DOHH2 (cell line): ENCODE data around the gene QKI.
"Not testable (repeated sequence)": the region's sequence is repeated elsewhere in the genome, so short reads cannot be mapped to it uniquely, and the experiment has no call there.

ENCODE experiments used
- H3F3A ChIP-seq: fragments of 200-600 bp; sonication (generic), shearing (Covaris generic); 2 replicates; pipeline ENCODE4 v1.6.0; 2016; ENCODE audit warnings: antibody characterized with exemption, mild to moderate bottlenecking; ENCODE audit not compliant: control insufficient read depth, insufficient read depth
- H3K27ac ChIP-seq: fragments of 200-600 bp; sonication (generic); 2 replicates; pipeline ENCODE4 v1.5.1; 2014; ENCODE audit warnings: low read depth, mild to moderate bottlenecking, low read length, moderate library complexity
- H3K27me3 ChIP-seq: fragments of 200-600 bp; sonication (generic); 2 replicates; pipeline ENCODE4 v1.6.1; 2014; ENCODE audit warnings: mild to moderate bottlenecking, low read length, mixed read lengths; ENCODE audit not compliant: control insufficient read depth
- H3K36me3 ChIP-seq: fragments of 200-600 bp; sonication (generic); 2 replicates; pipeline ENCODE4 v1.6.1; 2014; ENCODE audit warnings: mild to moderate bottlenecking, low read length, moderate library complexity, mixed read lengths; ENCODE audit not compliant: control insufficient read depth
- H3K4me1 ChIP-seq: fragments of 200-600 bp; sonication (generic); 2 replicates; pipeline ENCODE4 v1.6.1; 2014; ENCODE audit warnings: mild to moderate bottlenecking, low read length, mixed read lengths; ENCODE audit not compliant: control insufficient read depth
- H3K4me2 ChIP-seq: fragments of 200-600 bp; sonication (generic); 2 replicates; pipeline ENCODE4 v1.6.0; 2014; ENCODE audit warnings: mild to moderate bottlenecking, low read length, moderate library complexity
- H3K4me3 ChIP-seq: fragments of 200-600 bp; sonication (generic); 2 replicates; pipeline ENCODE4 v1.5.1; 2014; ENCODE audit warnings: mild to moderate bottlenecking, low read length, mixed read lengths
- H3K79me2 ChIP-seq: fragments of 200-600 bp; sonication (generic); 2 replicates; pipeline ENCODE4 v1.6.1; 2014; ENCODE audit warnings: mild to moderate bottlenecking, low read length, mixed read lengths; ENCODE audit not compliant: control insufficient read depth
- H3K9me2 ChIP-seq: fragments of 200-600 bp; sonication (generic); replicated peaks from 2 replicates; pipeline ENCODE4 v1.6.1; 2014; ENCODE audit warnings: mild to moderate bottlenecking, low read length, mixed read lengths; ENCODE audit not compliant: control insufficient read depth
- H3K9me3 ChIP-seq: fragments of 200-600 bp; sonication (generic); 2 replicates; pipeline ENCODE4 v1.6.1; 2014; ENCODE audit warnings: antibody characterized with exemption, low read length, mixed read lengths; ENCODE audit not compliant: control insufficient read depth, insufficient read depth
- H4K20me1 ChIP-seq: fragments of 200-600 bp; sonication (generic); 2 replicates; pipeline ENCODE4 v1.6.0; 2014; ENCODE audit warnings: low read depth, mild to moderate bottlenecking, antibody characterized with exemption, low read length, moderate library complexity; ENCODE audit not compliant: control insufficient read depth, insufficient read depth
- EZH2phosphoT487 ChIP-seq: fragments of 200-600 bp; sonication (generic); IDR thresholded peaks from 2 replicates; pipeline ENCODE4 v1.6.1; 2017; ENCODE audit warnings: borderline replicate concordance, mild to moderate bottlenecking, antibody characterized with exemption, low read length, moderate library complexity, mixed read lengths
- TF ChIP-seq, protein P1 (sequence below): fragments of 200-600 bp; sonication (generic); IDR thresholded peaks from one replicate; pipeline ENCODE4 v1.5.1; 2014; ENCODE audit warnings: antibody characterized with exemption, mild to moderate bottlenecking, low read depth, low read length; ENCODE audit not compliant: poor library complexity, severe bottlenecking

Gene QKI

DNA sequence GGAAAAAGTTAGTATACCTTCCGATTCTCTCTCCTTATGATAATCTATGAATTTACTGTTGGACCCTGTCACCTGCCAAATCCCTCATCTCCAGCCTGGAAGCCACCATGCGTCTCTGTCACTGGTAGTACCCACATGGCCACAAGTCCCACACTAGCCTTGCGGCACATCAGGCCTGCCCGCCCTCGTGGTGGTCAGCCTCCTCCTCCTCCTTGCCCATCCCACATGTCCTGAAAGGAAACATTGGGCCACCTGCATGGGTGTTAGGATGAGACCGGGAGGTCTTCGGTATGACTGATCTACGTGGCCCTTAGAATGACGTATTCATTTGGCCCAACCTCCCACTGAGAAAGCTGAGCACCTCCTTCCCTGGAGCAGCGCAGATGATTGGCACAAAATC, 37.0 kb upstream of the QKI start:
- Histone ChIP-seq H3K9me2 (no peaks in the 10 kb centered on the region), H3K4me1 (no peaks in the 10 kb centered on the region), H4K20me1 (no peaks in the 10 kb centered on the region), H3K79me2 (no peaks in the 10 kb centered on the region), H3K27ac (no peak overlapping the region), H3K27me3 (no peaks in the 10 kb centered on the region), H3K4me3 (no peak overlapping the region), H3K9me3 (no peaks in the 10 kb centered on the region), H3F3A (no peaks in the 10 kb centered on the region), H3K4me2 (no peak overlapping the region), H3K36me3 (no peaks in the 10 kb centered on the region)
- TF ChIP-seq, protein P1, sequence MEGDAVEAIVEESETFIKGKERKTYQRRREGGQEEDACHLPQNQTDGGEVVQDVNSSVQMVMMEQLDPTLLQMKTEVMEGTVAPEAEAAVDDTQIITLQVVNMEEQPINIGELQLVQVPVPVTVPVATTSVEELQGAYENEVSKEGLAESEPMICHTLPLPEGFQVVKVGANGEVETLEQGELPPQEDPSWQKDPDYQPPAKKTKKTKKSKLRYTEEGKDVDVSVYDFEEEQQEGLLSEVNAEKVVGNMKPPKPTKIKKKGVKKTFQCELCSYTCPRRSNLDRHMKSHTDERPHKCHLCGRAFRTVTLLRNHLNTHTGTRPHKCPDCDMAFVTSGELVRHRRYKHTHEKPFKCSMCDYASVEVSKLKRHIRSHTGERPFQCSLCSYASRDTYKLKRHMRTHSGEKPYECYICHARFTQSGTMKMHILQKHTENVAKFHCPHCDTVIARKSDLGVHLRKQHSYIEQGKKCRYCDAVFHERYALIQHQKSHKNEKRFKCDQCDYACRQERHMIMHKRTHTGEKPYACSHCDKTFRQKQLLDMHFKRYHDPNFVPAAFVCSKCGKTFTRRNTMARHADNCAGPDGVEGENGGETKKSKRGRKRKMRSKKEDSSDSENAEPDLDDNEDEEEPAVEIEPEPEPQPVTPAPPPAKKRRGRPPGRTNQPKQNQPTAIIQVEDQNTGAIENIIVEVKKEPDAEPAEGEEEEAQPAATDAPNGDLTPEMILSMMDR, result no peak
- no peak for TF ChIP-seq EZH2phosphoT487

DNA sequence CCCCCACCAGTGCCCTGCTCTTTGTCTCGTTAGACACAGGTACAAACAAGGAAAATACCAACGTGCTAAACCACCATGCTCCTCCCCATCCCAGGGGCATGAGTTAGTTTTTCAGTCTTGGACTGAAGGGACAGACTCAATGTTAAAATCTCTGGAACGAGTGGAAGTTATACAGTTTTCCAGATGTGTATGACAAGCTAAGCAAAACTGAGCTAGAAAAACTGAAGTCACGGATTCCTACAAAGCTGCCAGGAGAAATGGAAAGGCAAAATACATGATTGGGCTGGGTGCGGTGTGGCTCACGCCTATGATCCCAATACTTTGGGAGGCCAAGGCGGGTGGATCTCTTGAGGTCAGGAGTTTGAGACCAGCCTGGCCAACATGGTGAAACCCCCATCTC, 34.3 kb upstream of the QKI start:
- no peaks in the 10 kb centered on the region for H3K36me3 ChIP-seq
- no peaks in the 10 kb centered on the region for H4K20me1 ChIP-seq
- no peak overlapping the region for H3K4me3 ChIP-seq
- H3K27me3 ChIP-seq, result no peaks in the 10 kb centered on the region
- no peaks in the 10 kb centered on the region for H3K9me3 ChIP-seq
- no peaks in the 10 kb centered on the region for H3K79me2 ChIP-seq
- TF ChIP-seq EZH2phosphoT487, result no peak
- TF ChIP-seq, protein P1, result no peak
- no peaks in the 10 kb centered on the region for H3K9me2 ChIP-seq
- H3K27ac ChIP-seq, result no peak overlapping the region
- no peak overlapping the region for H3K4me2 ChIP-seq
- no peaks in the 10 kb centered on the region for H3F3A ChIP-seq
- no peaks in the 10 kb centered on the region for H3K4me1 ChIP-seq

DNA sequence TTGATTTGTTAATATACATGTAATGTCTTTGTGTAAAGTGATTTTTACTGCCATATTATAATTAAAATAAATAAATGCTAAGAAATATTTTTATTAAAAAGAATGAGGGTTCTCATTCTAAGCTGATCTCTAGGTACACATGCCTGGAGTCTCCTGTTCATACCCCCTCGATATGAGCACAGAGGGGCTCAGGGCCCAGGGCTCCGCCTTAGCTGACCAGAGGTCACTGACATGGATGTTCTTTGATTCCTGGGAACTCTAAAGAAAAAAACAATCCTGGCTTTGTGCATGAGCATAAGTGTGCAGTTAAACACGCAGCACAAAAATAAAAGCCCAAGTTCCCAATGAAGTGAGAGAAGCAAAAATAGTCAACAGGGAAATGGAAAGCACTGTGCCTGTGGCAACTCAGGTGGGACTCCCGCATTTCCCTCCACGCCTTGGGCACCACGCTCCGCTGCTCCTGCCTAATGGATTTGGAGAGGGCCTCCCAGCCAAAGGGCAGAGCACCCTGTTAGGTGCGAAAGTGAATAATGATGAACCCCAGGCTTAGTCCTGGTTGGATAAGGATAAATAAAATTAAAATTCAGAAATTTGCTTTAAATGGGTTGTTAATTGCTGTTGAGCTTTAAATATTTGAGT, 33.3 kb upstream of the QKI start:
- H3K36me3 ChIP-seq, result no peaks in the 10 kb centered on the region
- no peaks in the 10 kb centered on the region for H3K9me2 ChIP-seq
- no peak overlapping the region for H3K27ac ChIP-seq
- no peak overlapping the region for H3K4me2 ChIP-seq
- H3K27me3 ChIP-seq, result no peaks in the 10 kb centered on the region
- TF ChIP-seq, protein P1, result no peak
- no peak for TF ChIP-seq EZH2phosphoT487
- no peaks in the 10 kb centered on the region for H4K20me1 ChIP-seq
- no peaks in the 10 kb centered on the region for H3F3A ChIP-seq
- H3K4me3 ChIP-seq, result no peak overlapping the region
- no peaks in the 10 kb centered on the region for H3K4me1 ChIP-seq
- H3K79me2 ChIP-seq, result no peaks in the 10 kb centered on the region
- no peaks in the 10 kb centered on the region for H3K9me3 ChIP-seq

DNA sequence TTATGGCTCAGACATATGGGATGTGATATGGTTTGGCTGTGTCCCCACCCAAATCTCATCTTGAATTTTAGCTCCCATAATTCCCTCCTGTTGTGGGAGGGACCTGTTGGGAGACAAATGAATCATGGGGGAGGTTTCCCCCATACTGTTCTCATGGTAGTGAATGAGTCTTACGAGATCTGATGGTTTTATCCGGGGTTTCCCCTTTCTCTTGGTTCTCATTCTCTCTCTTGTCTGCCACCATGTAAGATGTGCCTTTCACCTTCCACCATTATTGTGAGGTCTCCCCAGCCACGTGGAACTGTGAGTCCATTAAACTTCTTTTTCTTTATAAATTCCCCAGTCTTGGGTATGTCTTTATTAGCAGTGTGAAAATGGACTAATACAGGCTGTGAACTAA, 31.1 kb upstream of the QKI start:
- H3K9me2 ChIP-seq, H3K79me2 ChIP-seq, H3F3A ChIP-seq, H3K4me1 ChIP-seq, H3K27me3 ChIP-seq, H3K36me3 ChIP-seq, H3K4me3 ChIP-seq, H3K27ac ChIP-seq, H3K4me2 ChIP-seq, H3K9me3 ChIP-seq, H4K20me1 ChIP-seq: not testable (repeated sequence)
